Astrocyte of the cerebellum (primary cell): ENCODE results near the gene LITAF.
"Not testable (repeated sequence)": the region's sequence is repeated elsewhere in the genome, so short reads cannot be mapped to it uniquely, and the experiment has no call there.

Experiments used
- DNase-seq: peaks from one replicate; pipeline ENCODE4 v3.0.0-alpha.2; 2011; ENCODE audit warnings: low read depth
- H3K4me3 ChIP-seq: 2 replicates; pipeline ENCODE4 v1.5.1; 2011; ENCODE audit warnings: mild to moderate bottlenecking, low read depth, low read length, moderate library complexity
- in situ Hi-C: cut with HindIII; loops from 2 replicates; pipeline ENCODE4 v1.10.0; 2017; ENCODE audit warnings: low sequenced_read_pairs
- TF ChIP-seq, protein P1 (sequence below): IDR thresholded peaks from 2 replicates; pipeline ENCODE4 v1.5.1; 2012; ENCODE audit warnings: low read length, low read depth, moderate library complexity, mild to moderate bottlenecking; ENCODE audit errors: missing control alignments

Gene LITAF

DNA sequence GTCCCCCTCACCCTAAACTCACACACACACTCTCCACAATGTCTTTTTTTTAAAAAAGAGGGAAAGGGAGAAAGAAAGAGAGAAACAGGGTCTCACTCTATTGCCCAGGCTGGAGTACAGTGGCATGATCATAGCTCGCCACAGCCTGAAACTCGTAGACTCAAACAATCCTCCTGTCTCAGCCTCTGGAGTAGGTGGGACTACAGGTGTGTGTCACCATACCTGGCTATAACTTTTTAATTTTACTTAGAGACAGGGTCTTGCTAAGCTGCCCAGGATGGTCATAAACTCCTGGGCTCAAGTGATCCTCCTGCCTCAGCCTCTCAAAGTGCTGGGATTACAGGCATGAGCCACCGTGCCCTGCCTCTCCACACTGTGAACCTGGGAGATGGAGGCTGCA is 24.9 kb downstream of the LITAF start:
- in situ Hi-C loops: no loop called here
- no peak for DNase-seq
- H3K4me3 ChIP-seq: no peak overlapping the region
- TF ChIP-seq, protein P1, sequence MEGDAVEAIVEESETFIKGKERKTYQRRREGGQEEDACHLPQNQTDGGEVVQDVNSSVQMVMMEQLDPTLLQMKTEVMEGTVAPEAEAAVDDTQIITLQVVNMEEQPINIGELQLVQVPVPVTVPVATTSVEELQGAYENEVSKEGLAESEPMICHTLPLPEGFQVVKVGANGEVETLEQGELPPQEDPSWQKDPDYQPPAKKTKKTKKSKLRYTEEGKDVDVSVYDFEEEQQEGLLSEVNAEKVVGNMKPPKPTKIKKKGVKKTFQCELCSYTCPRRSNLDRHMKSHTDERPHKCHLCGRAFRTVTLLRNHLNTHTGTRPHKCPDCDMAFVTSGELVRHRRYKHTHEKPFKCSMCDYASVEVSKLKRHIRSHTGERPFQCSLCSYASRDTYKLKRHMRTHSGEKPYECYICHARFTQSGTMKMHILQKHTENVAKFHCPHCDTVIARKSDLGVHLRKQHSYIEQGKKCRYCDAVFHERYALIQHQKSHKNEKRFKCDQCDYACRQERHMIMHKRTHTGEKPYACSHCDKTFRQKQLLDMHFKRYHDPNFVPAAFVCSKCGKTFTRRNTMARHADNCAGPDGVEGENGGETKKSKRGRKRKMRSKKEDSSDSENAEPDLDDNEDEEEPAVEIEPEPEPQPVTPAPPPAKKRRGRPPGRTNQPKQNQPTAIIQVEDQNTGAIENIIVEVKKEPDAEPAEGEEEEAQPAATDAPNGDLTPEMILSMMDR: no peak

DNA sequence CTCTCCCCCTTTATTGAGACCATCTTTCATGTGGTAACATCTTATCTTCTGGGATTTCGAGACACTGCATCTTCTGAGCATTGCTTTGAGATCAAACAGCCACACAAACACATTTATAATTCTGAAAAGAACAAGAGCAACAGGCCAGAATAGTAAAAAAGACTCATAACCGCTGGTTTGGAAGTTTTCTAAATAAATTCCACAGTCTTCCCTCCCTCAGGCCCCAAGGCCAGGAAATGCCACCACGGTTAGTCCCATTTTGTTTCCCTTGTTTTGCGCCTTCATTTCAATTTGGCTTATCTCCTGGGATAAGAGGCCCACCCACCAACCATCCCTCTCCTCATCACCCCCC is 25.3 kb downstream of the LITAF start:
- H3K4me3 ChIP-seq: no peak overlapping the region
- TF ChIP-seq, protein P1: no peak
- DNase-seq: no peak
- in situ Hi-C loops: no loop called here

DNA sequence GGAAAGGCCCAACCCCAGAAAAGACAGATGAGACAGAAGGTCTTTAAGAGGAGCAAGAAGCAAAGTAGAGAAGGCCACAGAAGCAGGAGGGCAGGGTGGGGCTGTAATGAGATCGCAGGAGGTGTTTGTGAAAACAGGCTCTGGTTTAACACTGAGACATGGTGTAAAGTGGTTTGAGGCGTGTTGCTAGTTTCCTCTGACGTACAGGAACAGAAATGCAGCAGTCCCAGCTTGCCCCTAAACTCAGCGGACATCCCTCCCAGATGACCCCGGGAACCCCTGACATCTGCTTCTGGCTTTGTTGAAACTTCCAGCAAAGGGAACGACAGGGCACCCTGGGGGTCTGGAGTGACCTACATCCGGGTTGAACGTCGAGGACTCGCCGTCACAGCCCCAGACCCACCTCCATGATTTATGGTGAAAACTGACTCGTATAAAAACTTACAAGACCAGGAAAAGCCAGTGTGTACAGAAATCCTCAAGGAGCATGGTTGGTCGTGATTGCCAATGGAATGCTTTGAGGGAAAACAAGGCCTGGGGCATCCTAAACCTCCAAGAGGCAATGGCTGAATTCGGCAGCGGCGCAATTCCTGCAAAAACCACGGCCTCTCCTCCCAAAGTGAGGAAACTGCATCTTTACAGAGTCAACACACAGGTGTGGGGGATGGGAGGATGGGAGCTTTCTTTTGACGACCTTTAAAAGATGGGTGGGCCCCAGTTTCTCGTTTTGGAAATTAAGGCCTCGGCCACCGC is 25.8 kb downstream of the LITAF start:
- TF ChIP-seq, protein P1: no peak
- DNase-seq: no peak
- in situ Hi-C loops: no loop called here
- no peak overlapping the region for H3K4me3 ChIP-seq

DNA sequence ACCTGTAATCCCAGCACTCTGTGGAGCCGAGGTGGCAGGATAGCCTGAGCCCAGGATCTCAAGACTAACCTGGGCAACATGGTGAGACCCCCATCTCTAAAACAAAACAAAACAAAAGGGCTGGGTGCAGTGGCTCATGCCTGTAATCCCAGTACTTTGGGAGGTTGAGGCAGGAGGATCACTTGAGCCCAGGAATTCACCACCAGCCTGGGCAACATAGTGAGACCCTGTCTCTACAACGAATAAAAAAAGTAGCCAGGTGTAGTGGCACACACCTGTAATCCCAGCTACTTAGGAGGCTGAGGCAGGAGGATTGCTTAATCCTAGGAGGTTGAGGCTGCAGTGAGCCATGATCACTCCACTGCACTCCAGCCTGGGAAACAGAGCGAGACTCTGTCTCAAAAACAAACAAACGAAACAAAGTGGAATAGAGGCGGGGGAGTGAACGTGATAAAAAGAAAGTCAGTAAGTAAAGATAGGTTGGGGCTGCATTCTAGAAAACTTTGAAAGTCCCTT is 28.4 kb downstream of the LITAF start:
- H3K4me3 ChIP-seq, DNase-seq, in situ Hi-C loops: not testable (repeated sequence)

DNA sequence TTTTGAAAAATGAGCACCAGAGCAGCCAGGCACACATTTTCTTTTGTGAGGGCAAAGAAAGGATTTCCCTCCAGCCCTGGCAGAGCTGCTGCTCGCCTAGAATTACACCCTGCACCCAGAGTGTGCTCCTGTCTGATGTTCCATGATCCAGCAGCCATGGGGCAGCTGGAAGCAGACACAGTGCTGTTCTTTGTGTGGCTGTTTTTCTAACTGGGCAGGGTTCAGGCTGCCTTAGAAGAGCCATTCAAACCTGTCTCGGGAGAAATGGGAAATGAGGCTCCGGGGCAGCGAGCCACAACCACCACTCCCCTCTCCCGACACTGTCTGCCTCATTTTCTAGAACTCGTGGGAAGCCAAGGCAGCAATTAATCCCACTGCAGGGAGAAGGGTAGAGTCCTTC is 28.9 kb downstream of the LITAF start:
- TF ChIP-seq, protein P1: no peak
- DNase-seq: no peak
- H3K4me3 ChIP-seq: no peak overlapping the region
- in situ Hi-C loops: no loop called here

DNA sequence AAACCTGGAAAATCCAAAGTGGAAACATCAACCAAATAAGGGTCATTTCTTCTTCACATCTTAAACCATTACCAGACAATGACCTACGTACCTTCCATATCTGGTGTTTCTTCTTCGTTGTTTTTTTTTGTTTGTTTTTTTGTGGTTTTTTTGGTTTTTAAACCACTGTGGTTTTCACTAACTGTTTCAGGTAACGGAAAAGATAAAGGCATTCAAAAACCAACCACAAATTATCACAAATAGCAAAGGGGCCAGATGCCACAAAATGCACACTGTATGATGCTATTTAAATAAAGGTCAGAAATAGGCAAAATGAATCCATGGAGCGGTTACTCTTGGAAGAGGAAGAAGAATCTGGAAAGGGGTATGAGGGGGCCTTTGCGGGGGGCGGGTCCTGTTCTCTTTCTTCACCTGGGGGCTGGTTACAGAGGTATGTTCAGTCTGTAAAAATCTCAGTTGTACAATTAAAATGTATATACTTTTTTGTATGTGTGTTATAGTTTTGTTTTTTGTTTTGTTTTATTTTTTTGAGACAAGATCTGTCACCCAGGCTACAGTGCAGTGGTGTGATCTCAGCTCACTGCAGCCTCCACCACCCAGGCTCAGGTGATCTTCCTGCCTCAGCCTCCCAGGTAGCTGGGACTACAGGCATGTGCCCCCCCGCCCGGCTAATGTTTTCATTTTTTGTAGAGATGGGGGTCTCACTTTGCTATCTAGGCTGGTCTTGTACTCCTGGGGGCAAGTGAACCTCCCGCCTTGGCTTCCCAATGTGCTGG is 29.6 kb downstream of the LITAF start:
- in situ Hi-C loops: no loop called here
- no peak overlapping the region for H3K4me3 ChIP-seq
- DNase-seq: no peak
- TF ChIP-seq, protein P1: no peak

DNA sequence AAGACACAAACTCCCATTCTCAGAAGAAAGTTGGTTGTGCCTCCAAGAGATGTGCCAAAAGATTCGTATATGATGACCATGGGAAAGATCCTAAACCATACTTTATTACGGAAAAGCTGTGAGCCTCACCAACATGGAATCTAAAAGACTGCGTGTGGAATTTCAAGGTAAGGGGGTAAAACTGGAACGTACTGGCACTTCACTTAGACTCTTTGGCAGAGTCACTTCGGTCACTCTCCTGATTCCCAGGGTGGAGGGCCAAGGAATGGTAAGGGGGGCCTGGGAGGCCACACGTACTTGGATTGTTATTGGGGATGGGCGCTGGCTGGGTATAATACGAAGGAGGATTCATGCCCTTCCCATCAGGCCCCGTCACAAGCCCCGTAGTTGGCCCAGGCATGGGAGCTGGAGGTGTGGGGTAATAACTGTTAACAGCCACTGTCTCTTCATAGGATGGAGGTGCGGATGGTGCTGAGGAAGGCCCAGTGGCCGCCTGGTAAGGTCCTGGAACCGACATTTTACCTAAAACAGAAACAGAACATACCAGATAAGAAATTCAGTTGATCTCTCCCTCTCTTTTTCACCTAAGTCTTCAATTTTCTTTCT is 30.4 kb downstream of the LITAF start:
- TF ChIP-seq, protein P1: no peak
- H3K4me3 ChIP-seq: no peak overlapping the region
- no peak for DNase-seq
- in situ Hi-C loops: no loop called here
